ENCODE data around the gene FUT2.

DNA sequence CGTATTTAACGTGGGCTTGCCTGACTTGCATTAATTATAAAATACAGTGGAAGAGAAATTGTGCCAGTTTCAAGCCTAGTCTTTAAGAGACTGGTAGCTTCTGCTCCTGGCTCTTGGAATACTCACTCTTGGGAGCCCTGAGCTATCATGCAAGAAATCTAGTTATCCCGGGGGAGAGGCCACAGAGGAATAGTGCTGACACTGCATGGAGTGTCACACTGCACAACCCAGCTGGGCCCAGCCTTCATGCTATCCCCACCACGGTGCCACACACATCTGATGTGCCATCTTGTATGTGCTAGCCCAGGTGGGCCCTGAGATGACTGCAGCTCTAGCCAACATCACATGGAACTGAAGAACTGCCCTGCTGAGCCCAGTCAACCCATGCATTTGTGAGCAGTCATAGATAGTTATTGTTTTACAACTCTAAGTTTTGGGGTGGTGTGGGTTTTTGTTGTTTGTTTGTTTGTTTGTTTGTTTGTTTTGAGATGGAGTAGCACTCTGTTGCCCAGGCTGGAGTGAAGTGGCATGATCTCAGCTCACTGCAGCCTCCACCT, 15.4 kb downstream of the FUT2 start:
- TF ChIP-seq GATA3 (IDR thresholded peaks at IDR 0.05; ENCODE audit: low read depth, low read length), result no peak
- TF ChIP-seq GATA2 (IDR thresholded peaks at IDR 0.05; ENCODE audit: low read depth, low read length), result no peak
